DMS53 treated with DMSO at 0.1 percent for 48 hours (cell line): Measurements from ENCODE around the gene TECTB.

Experiments
- DNase-seq: peaks from one replicate; lab custom pipeline; 2025; ENCODE audit not compliant: unreplicated experiment; lab: John Stamatoyannopoulos, UW

Gene TECTB

GRCh38 chr10:112274831-112275230 lies 8.4 kb upstream of the TECTB start:
- DNase-seq, result no peak

- DNase-seq, result no peak
These were observed 7.5 kb upstream of the TECTB start for GRCh38 chr10:112275512-112276245.

- no peak for DNase-seq
These were observed 4.3 kb upstream of the TECTB start for GRCh38 chr10:112278871-112279270.

- DNase-seq, result no peak
These were observed 3.8 kb upstream of the TECTB start for GRCh38 chr10:112279433-112279832.

GRCh38 chr10:112280205-112280921 lies 2.8 kb upstream of the TECTB start:
- DNase-seq, result no peak

- no peak for DNase-seq
These were observed 1.1 kb upstream of the TECTB start for GRCh38 chr10:112282086-112282485.

GRCh38 chr10:112286837-112287818 lies 3.9 kb downstream of the TECTB start:
- no peak for DNase-seq

- DNase-seq, result no peak
These were observed 4.6 kb downstream of the TECTB start for GRCh38 chr10:112287844-112288243.

GRCh38 chr10:112288486-112288885 lies 5.3 kb downstream of the TECTB start:
- DNase-seq, result no peak

GRCh38 chr10:112289373-112290053 lies 6.3 kb downstream of the TECTB start:
- DNase-seq, result no peak

- DNase-seq, result no peak
These were observed 6.8 kb downstream of the TECTB start for GRCh38 chr10:112290054-112290373.

- no peak for DNase-seq
These were observed 11.0 kb downstream of the TECTB start for GRCh38 chr10:112294169-112294568.

- DNase-seq, result no peak
These were observed 12.9 kb downstream of the TECTB start for GRCh38 chr10:112295853-112296830.

- no peak for DNase-seq
These were observed 13.7 kb downstream of the TECTB start for GRCh38 chr10:112296908-112297331.

- DNase-seq, result no peak
These were observed 15.4 kb downstream of the TECTB start for GRCh38 chr10:112298581-112298980.

GRCh38 chr10:112299456-112299855 lies 16.3 kb downstream of the TECTB start:
- DNase-seq, result no peak

- DNase-seq, result no peak
These were observed 19.1 kb downstream of the TECTB start for GRCh38 chr10:112302335-112302734.

GRCh38 chr10:112303528-112303927 lies 20.3 kb downstream of the TECTB start:
- DNase-seq, result no peak

- no peak for DNase-seq
These were observed 21.2 kb downstream of the TECTB start for GRCh38 chr10:112304267-112304859.
